CD4-positive, CD25-positive, alpha-beta regulatory T cell (primary cell): ENCODE data around the gene NXPH1. TPM values are rescaled to one million over a fixed set of nuclear protein-coding genes. Genes with fewer than 3 reads are reported as not detected.

Experiments
- ATAC-seq, 2 donors: fragments of 150-1000 bp; cut with Tn5 transposase; one replicate each; pipeline ENCODE4 v1.10.0; 2021; ENCODE audit warnings: low read depth in 2 of 2, moderate number of reproducible peaks in 2 of 2, moderate library complexity in 1 of 2
- DNase-seq, 3 donors: peaks; one replicate each; pipeline versions ENCODE4 v3.0.0 to v3.0.0-alpha.2; 2012 to 2022; ENCODE audit warnings: mixed read lengths in 1 of 3
- H3K27ac ChIP-seq: one replicate; pipeline ENCODE4 v1.7.0; 2013; ENCODE audit warnings: mild to moderate bottlenecking, low read length; ENCODE audit not compliant: insufficient read depth, poor library complexity, severe bottlenecking
- H3K27me3 ChIP-seq: one replicate; pipeline ENCODE4 v1.7.0; 2013; ENCODE audit warnings: low read length; ENCODE audit not compliant: control insufficient read depth, insufficient read depth
- H3K36me3 ChIP-seq: one replicate; pipeline ENCODE4 v1.7.0; 2013; ENCODE audit warnings: mild to moderate bottlenecking, low read length, moderate library complexity; ENCODE audit not compliant: control insufficient read depth, insufficient read depth
- H3K4me1 ChIP-seq: 2 replicates; pipeline ENCODE4 v1.7.0; 2013; ENCODE audit warnings: mild to moderate bottlenecking, low read length; ENCODE audit not compliant: insufficient read depth, control insufficient read depth, poor library complexity, severe bottlenecking
- H3K4me3 ChIP-seq: one replicate; pipeline ENCODE4 v1.7.0; 2013; ENCODE audit warnings: low read depth, mild to moderate bottlenecking, low read length, moderate library complexity
- H3K9me3 ChIP-seq, 2 experiments: 1 replicate in 1 of 2; 2 replicates in 1 of 2; pipeline ENCODE4 v1.7.0; 2013; ENCODE audit warnings: low read length in 2 of 2, mild to moderate bottlenecking in 1 of 2, moderate library complexity in 1 of 2; ENCODE audit not compliant: control insufficient read depth in 2 of 2
- H3K27ac Mint-ChIP-seq, 3 donors: one replicate each; pipeline ENCODE4 v1.8.0; 2020 to 2022; ENCODE audit warnings: mild to moderate bottlenecking in 3 of 3, mixed read lengths in 3 of 3, moderate library complexity in 2 of 3
- H3K27me3 Mint-ChIP-seq: one replicate; pipeline ENCODE4 v1.8.0; 2022; ENCODE audit warnings: mild to moderate bottlenecking, mixed read lengths
- H3K36me3 Mint-ChIP-seq: one replicate; pipeline ENCODE4 v1.8.0; 2020; ENCODE audit warnings: mixed read lengths
- H3K4me1 Mint-ChIP-seq, 4 donors: one replicate each; pipeline ENCODE4 v1.8.0; 2020 to 2022; ENCODE audit warnings: mixed read lengths in 4 of 4, mild to moderate bottlenecking in 1 of 4
- H3K4me3 Mint-ChIP-seq, 4 donors: one replicate each; pipeline ENCODE4 v1.8.0; 2020 to 2022; ENCODE audit warnings: mild to moderate bottlenecking in 4 of 4, mixed read lengths in 4 of 4, moderate library complexity in 3 of 4
- H3K9me3 Mint-ChIP-seq, 7 donors: one replicate each; pipeline ENCODE4 v1.8.0; 2020 to 2022; ENCODE audit warnings: mixed read lengths in 7 of 7, mild to moderate bottlenecking in 3 of 7, moderate library complexity in 2 of 7
- polyA plus RNA-seq, 4 donors: library from polyadenylated mRNA; unstranded; fragments of 300-500 nt; fragmentation: Illumina TruSeq; gene quantifications; one replicate each; pipeline ENCODE4 v1.2.3, GENCODE V29; 2021
- total RNA-seq: library from RNA; stranded (reverse); gene quantifications from one replicate; pipeline ENCODE4 v1.2.3, GENCODE V29; 2022

The NXPH1 gene
- total and polyA plus RNA-seq, 5 donors from 2014 or later = not detected

- Mint-ChIP-seq H3K4me1 (no peaks in the 10 kb centered on the region), H3K27me3 (no peaks in the 10 kb centered on the region), H3K36me3 (no peaks in the 10 kb centered on the region), H3K27ac (no peak overlapping the region), H3K4me3 (no peak overlapping the region), H3K9me3 (no peaks in the 10 kb centered on the region)
- H3K4me1 ChIP-seq = no peaks in the 10 kb centered on the region
- H3K4me3 ChIP-seq = no peak overlapping the region
- H3K27me3 ChIP-seq = no peaks in the 10 kb centered on the region
- H3K27ac ChIP-seq = no peak overlapping the region
- DNase-seq (no peak), ATAC-seq (no peak)
- no peaks in the 10 kb centered on the region for H3K36me3 ChIP-seq
- H3K9me3 ChIP-seq = no peaks in the 10 kb centered on the region
These were observed 81.5 kb downstream of the NXPH1 start for GRCh38 chr7:8514781-8515519.

GRCh38 chr7:8515640-8516185 is 82.3 kb downstream of the NXPH1 start:
- H3K9me3 ChIP-seq = no peaks in the 10 kb centered on the region
- no peaks in the 10 kb centered on the region for H3K9me3 Mint-ChIP-seq
- H3K27ac Mint-ChIP-seq = no peak overlapping the region

DNA sequence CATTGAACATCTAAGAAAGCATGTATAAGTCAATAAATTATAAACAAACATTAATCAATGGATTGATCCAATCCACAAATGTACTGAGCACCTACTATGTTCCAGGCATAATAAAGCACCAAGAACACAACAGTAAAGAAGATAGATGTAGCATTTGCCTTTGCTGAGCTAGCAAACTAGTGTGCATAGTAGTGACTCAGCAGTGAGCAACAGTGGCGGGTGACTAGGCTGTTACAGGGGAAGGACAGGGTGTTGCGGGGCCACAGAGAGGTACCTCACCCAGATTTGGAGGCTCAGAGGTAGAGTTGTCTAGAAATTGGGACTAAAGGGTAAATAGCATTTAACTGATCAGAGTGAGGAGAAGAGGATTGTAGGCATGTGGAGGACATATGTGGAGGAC is 83.6 kb downstream of the NXPH1 start:
- no peaks in the 10 kb centered on the region for H3K9me3 Mint-ChIP-seq
- Histone ChIP-seq H3K36me3 (no peaks in the 10 kb centered on the region), H3K27me3 (no peaks in the 10 kb centered on the region), H3K9me3 (no peaks in the 10 kb centered on the region), H3K27ac (no peak overlapping the region), H3K4me3 (no peak overlapping the region), H3K4me1 (no peaks in the 10 kb centered on the region)
- H3K4me1 Mint-ChIP-seq = no peaks in the 10 kb centered on the region
- ATAC-seq (no peak), DNase-seq (no peak)
- H3K4me3 Mint-ChIP-seq = no peak overlapping the region
- H3K27ac Mint-ChIP-seq = no peak overlapping the region
- H3K27me3 Mint-ChIP-seq = no peaks in the 10 kb centered on the region
- no peaks in the 10 kb centered on the region for H3K36me3 Mint-ChIP-seq

More at GRCh38 chr7:8515640-8516185, 82.3 kb downstream of the NXPH1 start:
- no peak overlapping the region for H3K4me3 ChIP-seq
- ATAC-seq (no peak), DNase-seq (no peak)
- H3K4me1 Mint-ChIP-seq = no peaks in the 10 kb centered on the region
- H3K27me3 Mint-ChIP-seq = no peaks in the 10 kb centered on the region
- no peak overlapping the region for H3K27ac ChIP-seq
- no peaks in the 10 kb centered on the region for H3K4me1 ChIP-seq
- H3K36me3 ChIP-seq = no peaks in the 10 kb centered on the region
- H3K4me3 Mint-ChIP-seq = no peak overlapping the region
- H3K27me3 ChIP-seq = no peaks in the 10 kb centered on the region
- H3K36me3 Mint-ChIP-seq = no peaks in the 10 kb centered on the region

DNA sequence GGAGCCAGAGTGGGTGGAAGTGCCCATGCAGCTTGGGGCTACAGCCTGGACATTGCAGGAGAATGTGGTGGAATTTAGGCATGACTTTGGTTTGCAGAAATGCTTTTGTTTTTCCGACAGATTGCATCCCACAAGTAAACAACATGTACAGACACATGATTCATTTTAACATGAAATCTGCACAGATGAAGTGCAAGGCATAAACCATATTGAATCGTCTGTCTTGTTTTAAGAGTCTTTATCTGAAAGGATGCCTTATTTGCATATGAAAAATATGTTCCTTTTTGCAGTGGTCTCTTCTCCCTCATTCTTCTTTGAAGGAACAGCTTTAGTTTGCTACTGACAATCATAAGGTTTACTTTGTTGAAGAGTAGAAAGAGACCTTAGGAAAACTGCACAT is 94.9 kb downstream of the NXPH1 start:
- Mint-ChIP-seq H3K36me3 (no peaks in the 10 kb centered on the region), H3K27ac (no peak overlapping the region), H3K9me3 (peaks cover 5 to 17% (median 7%) of the 10 kb centered on the region in 7 donors), H3K27me3 (no peaks in the 10 kb centered on the region), H3K4me1 (no peaks in the 10 kb centered on the region), H3K4me3 (no peak overlapping the region)
- no peak overlapping the region for H3K4me3 ChIP-seq
- no peaks in the 10 kb centered on the region for H3K27me3 ChIP-seq
- no peak for DNase-seq
- no peak overlapping the region for H3K27ac ChIP-seq
- H3K9me3 ChIP-seq = no peaks in the 10 kb centered on the region
- no peaks in the 10 kb centered on the region for H3K36me3 ChIP-seq
- no peak for ATAC-seq
- no peaks in the 10 kb centered on the region for H3K4me1 ChIP-seq

- H3K27ac Mint-ChIP-seq = no peak overlapping the region
- peaks cover 0 to 8% (median 0%) of the 10 kb centered on the region in 7 donors for H3K9me3 Mint-ChIP-seq
- Histone ChIP-seq H3K4me3 (no peak overlapping the region), H3K4me1 (no peaks in the 10 kb centered on the region), H3K36me3 (no peaks in the 10 kb centered on the region), H3K27ac (no peak overlapping the region), H3K9me3 (no peaks in the 10 kb centered on the region), H3K27me3 (no peaks in the 10 kb centered on the region)
- H3K4me1 Mint-ChIP-seq = no peaks in the 10 kb centered on the region
- peaks cover 6% of the 10 kb centered on the region for H3K27me3 Mint-ChIP-seq
- H3K36me3 Mint-ChIP-seq = no peaks in the 10 kb centered on the region
- no peak for DNase-seq
- no peak for ATAC-seq
- no peak overlapping the region for H3K4me3 Mint-ChIP-seq
These were observed 98.6 kb downstream of the NXPH1 start for GRCh38 chr7:8531991-8532515.

DNA sequence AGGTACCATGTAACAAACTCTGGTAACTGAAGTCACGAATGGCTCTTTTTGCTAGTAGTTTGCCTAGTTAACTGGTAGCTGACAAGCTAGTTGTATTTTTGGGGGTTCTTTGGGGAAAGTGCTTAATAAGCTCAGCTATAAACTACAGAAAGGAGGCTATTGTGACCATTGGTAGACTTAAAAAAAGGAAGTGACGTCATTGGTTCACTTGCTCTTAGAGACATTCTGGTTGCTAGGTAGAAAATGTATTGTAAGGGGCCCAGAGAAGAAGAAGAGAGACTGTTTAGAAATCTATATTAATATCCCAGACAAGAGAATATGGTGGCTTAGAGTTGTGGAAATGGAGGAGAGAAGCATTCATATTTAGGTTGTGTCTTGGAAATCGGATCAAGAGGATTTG is 103.0 kb downstream of the NXPH1 start:
- Histone ChIP-seq H3K27me3 (no peaks in the 10 kb centered on the region), H3K27ac (no peak overlapping the region), H3K4me3 (no peak overlapping the region), H3K36me3 (no peaks in the 10 kb centered on the region), H3K4me1 (no peaks in the 10 kb centered on the region), H3K9me3 (no peaks in the 10 kb centered on the region)
- Mint-ChIP-seq H3K36me3 (no peaks in the 10 kb centered on the region), H3K4me3 (no peak overlapping the region), H3K4me1 (no peaks in the 10 kb centered on the region), H3K9me3 (peaks cover 0 to 7% (median 0%) of the 10 kb centered on the region in 7 donors), H3K27ac (no peak overlapping the region), H3K27me3 (peaks cover 6% of the 10 kb centered on the region)
- ATAC-seq (no peak), DNase-seq (no peak)

- no peaks in the 10 kb centered on the region for H3K9me3 Mint-ChIP-seq
- H3K36me3 ChIP-seq = no peaks in the 10 kb centered on the region
- no peaks in the 10 kb centered on the region for H3K4me1 Mint-ChIP-seq
- H3K9me3 ChIP-seq = no peaks in the 10 kb centered on the region
- H3K27me3 Mint-ChIP-seq = peaks cover 7% of the 10 kb centered on the region
- no peaks in the 10 kb centered on the region for H3K27me3 ChIP-seq
- ATAC-seq = no peak
- H3K4me1 ChIP-seq = no peaks in the 10 kb centered on the region
- no peak overlapping the region for H3K27ac ChIP-seq
- H3K36me3 Mint-ChIP-seq = no peaks in the 10 kb centered on the region
- no peak for DNase-seq
- no peak overlapping the region for H3K4me3 ChIP-seq
- H3K27ac Mint-ChIP-seq = no peak overlapping the region
- no peak overlapping the region for H3K4me3 Mint-ChIP-seq
These were observed 115.6 kb downstream of the NXPH1 start for GRCh38 chr7:8549046-8549445.

DNA sequence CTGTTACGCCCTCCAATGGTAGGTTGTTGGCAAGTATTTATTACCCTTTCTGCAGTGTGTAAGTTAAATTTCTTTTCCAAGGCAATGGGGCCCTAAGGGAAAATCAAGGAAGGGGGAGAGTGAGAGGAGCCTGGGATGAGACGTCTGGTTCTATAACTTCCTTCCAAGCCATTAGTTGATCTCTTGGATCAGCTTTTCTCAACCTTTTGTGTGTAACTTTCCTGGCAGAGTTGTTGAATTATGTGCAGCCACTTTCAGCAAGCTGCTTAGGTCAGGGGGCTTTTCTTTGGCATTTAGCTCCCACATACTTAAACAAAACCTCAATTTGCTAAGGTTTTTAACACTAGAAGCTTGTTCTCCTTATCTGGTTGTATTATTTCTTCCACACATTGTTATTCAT is 127.1 kb downstream of the NXPH1 start:
- Histone ChIP-seq H3K4me3 (no peak overlapping the region), H3K36me3 (no peaks in the 10 kb centered on the region), H3K9me3 (no peaks in the 10 kb centered on the region), H3K4me1 (no peaks in the 10 kb centered on the region), H3K27ac (no peak overlapping the region), H3K27me3 (no peaks in the 10 kb centered on the region)
- no peaks in the 10 kb centered on the region for H3K4me1 Mint-ChIP-seq
- H3K36me3 Mint-ChIP-seq = no peaks in the 10 kb centered on the region
- no peak overlapping the region for H3K4me3 Mint-ChIP-seq
- no peaks in the 10 kb centered on the region for H3K27me3 Mint-ChIP-seq
- H3K9me3 Mint-ChIP-seq = peaks cover 0 to 4% (median 0%) of the 10 kb centered on the region in 7 donors
- no peak for ATAC-seq
- no peak for DNase-seq
- no peak overlapping the region for H3K27ac Mint-ChIP-seq
